NT2/D1 (cell line): Measurements from ENCODE around the gene RHOF.
A peak's percentile ranks its signal among the peaks of the same experiment; 100 is the strongest.

Source experiments
- DNase-seq: peaks from one replicate; pipeline ENCODE4 v3.0.0-alpha.2; 2011; ENCODE audit warnings: low read depth, low spot score
- H3K27me3 ChIP-seq: 2 replicates; pipeline ENCODE4 v1.6.0; 2011; ENCODE audit warnings: mild to moderate bottlenecking; ENCODE audit not compliant: insufficient read length, insufficient read depth
- H3K36me3 ChIP-seq: 2 replicates; pipeline ENCODE4 v1.6.1; 2011; ENCODE audit warnings: mild to moderate bottlenecking, low read length, mixed read lengths; ENCODE audit not compliant: insufficient read depth, insufficient read length
- H3K4me1 ChIP-seq: 2 replicates; pipeline ENCODE4 v1.5.1; 2011; ENCODE audit not compliant: insufficient read depth, insufficient read length
- H3K4me3 ChIP-seq: 2 replicates; pipeline ENCODE4 v1.5.1; 2011; ENCODE audit warnings: low read depth; ENCODE audit not compliant: insufficient read length
- H3K9ac ChIP-seq: 2 replicates; pipeline ENCODE4 v1.6.0; 2011; ENCODE audit warnings: low read depth; ENCODE audit not compliant: insufficient read length
- H3K9me3 ChIP-seq: 2 replicates; pipeline ENCODE4 v1.5.1; 2011; ENCODE audit warnings: mild to moderate bottlenecking, low read length; ENCODE audit not compliant: insufficient read depth
- SUZ12 ChIP-seq: IDR thresholded peaks from 2 replicates; pipeline ENCODE4 v1.6.1; 2011; ENCODE audit not compliant: insufficient read length, insufficient read depth; ENCODE audit errors: extremely low read depth
- YY1 ChIP-seq: IDR thresholded peaks from 2 replicates; pipeline ENCODE4 v1.6.1; 2011; ENCODE audit not compliant: insufficient read length, insufficient read depth
- ZNF274 ChIP-seq: IDR thresholded peaks from 2 replicates; pipeline ENCODE4 v1.6.1; 2011; ENCODE audit warnings: mild to moderate bottlenecking, low read depth, low read length

Gene RHOF

GRCh38 chr12:121770813-121771625 is 22.5 kb downstream of the RHOF start:
- no peak for DNase-seq
- TF ChIP-seq SUZ12, result no peak
- TF ChIP-seq ZNF274, result no peak
- TF ChIP-seq YY1, result no peak
- peak overlapping the region; percentile 62 for H3K9ac ChIP-seq
- no peaks in the 10 kb centered on the region for H3K9me3 ChIP-seq
- peaks cover 47% of the 10 kb centered on the region for H3K4me1 ChIP-seq
- H3K4me3 ChIP-seq, result no peak overlapping the region
- H3K27me3 ChIP-seq, result no peaks in the 10 kb centered on the region
- peaks cover 45% of the 10 kb centered on the region for H3K36me3 ChIP-seq

GRCh38 chr12:121770388-121770787 is 23.1 kb downstream of the RHOF start:
- Histone ChIP-seq H3K27me3 (no peaks in the 10 kb centered on the region), H3K36me3 (peaks cover 40% of the 10 kb centered on the region), H3K4me1 (peaks cover 45% of the 10 kb centered on the region), H3K4me3 (no peak overlapping the region), H3K9me3 (no peaks in the 10 kb centered on the region), H3K9ac (peak overlapping the region; percentile 62)
- DNase-seq, result no peak
- TF ChIP-seq ZNF274 (no peak), YY1 (no peak), SUZ12 (no peak)

- H3K4me1 ChIP-seq, result peaks cover 42% of the 10 kb centered on the region
- no peaks in the 10 kb centered on the region for H3K27me3 ChIP-seq
- TF ChIP-seq YY1 (no peak), SUZ12 (no peak), ZNF274 (no peak)
These were observed 23.6 kb downstream of the RHOF start for GRCh38 chr12:121769831-121770301.

GRCh38 chr12:121769297-121769830 is 24.1 kb downstream of the RHOF start:
- Histone ChIP-seq H3K4me1 (peaks cover 38% of the 10 kb centered on the region), H3K27me3 (no peaks in the 10 kb centered on the region), H3K36me3 (peaks cover 39% of the 10 kb centered on the region), H3K9ac (no peak overlapping the region), H3K4me3 (no peak overlapping the region), H3K9me3 (no peaks in the 10 kb centered on the region)
- TF ChIP-seq YY1 (no peak), SUZ12 (no peak), ZNF274 (no peak)
- no peak for DNase-seq

More at GRCh38 chr12:121769831-121770301, 23.6 kb downstream of the RHOF start:
- DNase-seq, result no peak
- Histone ChIP-seq H3K36me3 (peaks cover 40% of the 10 kb centered on the region), H3K4me3 (no peak overlapping the region), H3K9me3 (no peaks in the 10 kb centered on the region), H3K9ac (peak overlapping the region; percentile 62)

- Histone ChIP-seq H3K4me1 (peaks cover 29% of the 10 kb centered on the region), H3K9me3 (no peaks in the 10 kb centered on the region), H3K9ac (no peak overlapping the region), H3K4me3 (no peak overlapping the region), H3K27me3 (no peaks in the 10 kb centered on the region), H3K36me3 (peaks cover 39% of the 10 kb centered on the region)
- no peak for DNase-seq
- TF ChIP-seq SUZ12 (no peak), YY1 (no peak)
These were observed 25.9 kb downstream of the RHOF start for GRCh38 chr12:121767525-121768016.

- no peak for DNase-seq
- no peaks in the 10 kb centered on the region for H3K27me3 ChIP-seq
- H3K9ac ChIP-seq, result no peak overlapping the region
- H3K4me3 ChIP-seq, result no peak overlapping the region
- peaks cover 32% of the 10 kb centered on the region for H3K4me1 ChIP-seq
- H3K9me3 ChIP-seq, result no peaks in the 10 kb centered on the region
- H3K36me3 ChIP-seq, result peaks cover 42% of the 10 kb centered on the region
- TF ChIP-seq ZNF274, result no peak
- TF ChIP-seq SUZ12, result no peak
These were observed 27.0 kb downstream of the RHOF start for GRCh38 chr12:121766290-121767039.

GRCh38 chr12:121765573-121765972 is 27.9 kb downstream of the RHOF start:
- H3K27me3 ChIP-seq, result no peaks in the 10 kb centered on the region
- peaks cover 28% of the 10 kb centered on the region for H3K4me1 ChIP-seq
- no peaks in the 10 kb centered on the region for H3K9me3 ChIP-seq
- peak; percentile 62 for DNase-seq
- peak overlapping the region; percentile 43 for H3K9ac ChIP-seq
- peaks cover 44% of the 10 kb centered on the region for H3K36me3 ChIP-seq
- TF ChIP-seq YY1 (no peak), ZNF274 (no peak), SUZ12 (no peak)
- no peak overlapping the region for H3K4me3 ChIP-seq
